Measurements from ENCODE around the gene GOLGA5.

DNA sequence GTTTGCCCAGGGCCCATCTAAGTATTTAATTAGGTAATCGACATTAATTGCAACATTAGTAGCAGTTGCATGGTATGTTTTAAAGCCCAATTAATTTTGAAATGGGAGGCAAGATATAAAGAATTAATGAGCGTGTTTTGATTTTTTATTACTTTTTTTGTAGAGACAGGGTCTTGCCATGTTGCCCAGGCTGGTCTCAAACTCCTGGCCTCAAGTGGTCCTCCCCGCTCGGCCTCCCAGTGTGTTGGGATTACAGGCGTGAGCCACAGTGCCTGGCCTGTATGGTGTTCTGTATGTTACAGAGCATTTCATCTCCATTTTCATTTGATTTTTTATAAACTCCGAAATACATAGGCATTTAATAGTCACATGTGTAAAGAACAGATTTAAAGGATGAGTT, 856 bp downstream of the GOLGA5 start:
- TF ChIP-seq CTCF (IDR thresholded peaks at IDR 0.05; ENCODE audit: low read depth, low read length) (no peak), POLR2A (IDR thresholded peaks at IDR 0.05; ENCODE audit: extremely low read depth, insufficient read length) (no peak)
